Measurements from ENCODE around the gene POGZ.

POGZ gene

GRCh38 chr1:151459331-151460046 is at the start of gene POGZ:
Gene POGZ (minus strand): TSS chr1:151459494. CDS start chr1:151442204, 17,290 bp downstream.
- peak; percentile 84 for DNase-seq

- DNase-seq = no peak
These were observed 49.5 kb upstream of the POGZ start for GRCh38 chr1:151508833-151509232.

- no peak for DNase-seq
These were observed 45.5 kb upstream of the POGZ start for GRCh38 chr1:151504759-151505158.

- DNase-seq = no peak
These were observed 45.0 kb upstream of the POGZ start for GRCh38 chr1:151504252-151504651.

- no peak for DNase-seq
These were observed 43.8 kb upstream of the POGZ start for GRCh38 chr1:151502859-151503780.

GRCh38 chr1:151502035-151502700 is 42.9 kb upstream of the POGZ start:
- no peak for DNase-seq

- peak; percentile 31 for DNase-seq
These were observed 42.2 kb upstream of the POGZ start for GRCh38 chr1:151501474-151501873.

- no peak for DNase-seq
These were observed 40.6 kb upstream of the POGZ start for GRCh38 chr1:151499930-151500329.

GRCh38 chr1:151499365-151499764 is 40.1 kb upstream of the POGZ start:
- DNase-seq = no peak

- DNase-seq = no peak
These were observed 36.0 kb upstream of the POGZ start for GRCh38 chr1:151495316-151495715.

- peak; percentile 33 for DNase-seq
These were observed 35.5 kb upstream of the POGZ start for GRCh38 chr1:151494741-151495281.

- no peak for DNase-seq
These were observed 33.7 kb upstream of the POGZ start for GRCh38 chr1:151493042-151493441.

- DNase-seq = peak; percentile 56
These were observed 32.8 kb upstream of the POGZ start for GRCh38 chr1:151492120-151492519.

- no peak for DNase-seq
These were observed 32.3 kb upstream of the POGZ start for GRCh38 chr1:151491641-151492040.

- no peak for DNase-seq
These were observed 27.3 kb upstream of the POGZ start for GRCh38 chr1:151486557-151486956.

- no peak for DNase-seq
These were observed 26.5 kb upstream of the POGZ start for GRCh38 chr1:151485685-151486255.

- DNase-seq = no peak
These were observed 22.7 kb upstream of the POGZ start for GRCh38 chr1:151482017-151482416.

- DNase-seq = no peak
These were observed 20.2 kb upstream of the POGZ start for GRCh38 chr1:151479462-151479861.

GRCh38 chr1:151478923-151479322 is 19.6 kb upstream of the POGZ start:
- DNase-seq = no peak

- no peak for DNase-seq
These were observed 19.0 kb upstream of the POGZ start for GRCh38 chr1:151478140-151478812.

GRCh38 chr1:151477066-151477465 is 17.8 kb upstream of the POGZ start:
- DNase-seq = no peak

- DNase-seq = no peak
These were observed 16.8 kb upstream of the POGZ start for GRCh38 chr1:151476083-151476482.

Data from NCI-H2029 (cell line).